Measurements from ENCODE around the gene CSKMT.

DNA sequence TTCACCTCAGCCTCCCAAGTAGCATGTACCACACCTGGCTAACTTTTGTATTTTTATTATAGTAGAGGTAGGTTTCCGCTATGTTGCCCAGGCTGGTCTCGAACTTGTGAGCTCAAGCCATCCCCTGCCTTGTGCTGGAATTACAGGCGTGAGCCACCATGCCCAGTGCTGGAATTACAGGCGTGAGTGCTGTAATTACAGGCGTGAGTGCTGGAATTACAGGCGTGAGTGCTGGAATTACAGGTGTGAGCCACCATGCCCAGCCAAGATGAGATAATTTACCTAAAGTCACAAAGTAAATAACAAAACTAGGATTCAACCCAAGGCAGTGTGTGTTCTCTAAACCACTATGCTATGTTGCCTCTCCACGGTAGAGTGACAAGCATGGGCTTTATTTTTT, 17.4 kb downstream of the CSKMT start:
- TF ChIP-seq, protein P1, sequence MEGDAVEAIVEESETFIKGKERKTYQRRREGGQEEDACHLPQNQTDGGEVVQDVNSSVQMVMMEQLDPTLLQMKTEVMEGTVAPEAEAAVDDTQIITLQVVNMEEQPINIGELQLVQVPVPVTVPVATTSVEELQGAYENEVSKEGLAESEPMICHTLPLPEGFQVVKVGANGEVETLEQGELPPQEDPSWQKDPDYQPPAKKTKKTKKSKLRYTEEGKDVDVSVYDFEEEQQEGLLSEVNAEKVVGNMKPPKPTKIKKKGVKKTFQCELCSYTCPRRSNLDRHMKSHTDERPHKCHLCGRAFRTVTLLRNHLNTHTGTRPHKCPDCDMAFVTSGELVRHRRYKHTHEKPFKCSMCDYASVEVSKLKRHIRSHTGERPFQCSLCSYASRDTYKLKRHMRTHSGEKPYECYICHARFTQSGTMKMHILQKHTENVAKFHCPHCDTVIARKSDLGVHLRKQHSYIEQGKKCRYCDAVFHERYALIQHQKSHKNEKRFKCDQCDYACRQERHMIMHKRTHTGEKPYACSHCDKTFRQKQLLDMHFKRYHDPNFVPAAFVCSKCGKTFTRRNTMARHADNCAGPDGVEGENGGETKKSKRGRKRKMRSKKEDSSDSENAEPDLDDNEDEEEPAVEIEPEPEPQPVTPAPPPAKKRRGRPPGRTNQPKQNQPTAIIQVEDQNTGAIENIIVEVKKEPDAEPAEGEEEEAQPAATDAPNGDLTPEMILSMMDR (IDR thresholded peaks at IDR 0.05; ENCODE audit: low read depth, low read length), result no peak
- TF ChIP-seq POLR2A (IDR thresholded peaks at IDR 0.05; ENCODE audit: extremely low read depth, insufficient read length) (no peak), MYC (IDR thresholded peaks at IDR 0.05; ENCODE audit: low read depth, low read length) (no peak), MAX (IDR thresholded peaks at IDR 0.05; ENCODE audit: low read depth, low read length) (no peak)

Data from NB4 (cell line).